ENCODE data around the gene DHRS13. TPM values are rescaled to one million over a fixed set of nuclear protein-coding genes. Genes with fewer than 3 reads are reported as not detected.

Gene DHRS13
- total RNA-seq, 1 experiment from 2014 or later, result 28.5 TPM

GRCh38 chr17:28918295-28918694 is 15.4 kb upstream of the DHRS13 start:
- DNase-seq (ENCODE audit: low spot score) (no peak), ATAC-seq (no peak)
- TF ChIP-seq SP1 (CRISPR knock-in tag; conservative IDR thresholded peaks at IDR 0.05) (no peak), PREB (CRISPR knock-in tag; IDR thresholded peaks at IDR 0.05; ENCODE audit: borderline replicate concordance) (no peak), JUN (CRISPR knock-in tag; IDR thresholded peaks at IDR 0.05) (no peak), ZNF263 (CRISPR knock-in tag; IDR thresholded peaks at IDR 0.05; ENCODE audit: low read depth) (no peak), STAT6 (CRISPR knock-in tag; conservative IDR thresholded peaks at IDR 0.05; ENCODE audit: low read depth) (no peak), E2F1 (CRISPR knock-in tag; IDR thresholded peaks at IDR 0.05) (no peak), ELF4 (CRISPR knock-in tag; IDR thresholded peaks at IDR 0.05; ENCODE audit: low read depth) (no peak), SMAD3 (CRISPR knock-in tag; IDR thresholded peaks at IDR 0.05; ENCODE audit: borderline replicate concordance) (no peak), IRF2 (CRISPR knock-in tag; IDR thresholded peaks at IDR 0.05; ENCODE audit: borderline replicate concordance, low read depth) (no peak), ZNF671 (CRISPR knock-in tag; IDR thresholded peaks at IDR 0.05) (no peak), ZMAT4 (CRISPR knock-in tag; IDR thresholded peaks at IDR 0.05) (no peak), ZBTB21 (CRISPR knock-in tag; IDR thresholded peaks at IDR 0.05; ENCODE audit: borderline replicate concordance) (no peak), CREB1 (CRISPR knock-in tag; IDR thresholded peaks at IDR 0.05) (no peak)
- Mint-ChIP-seq H3K4me3 (no peak overlapping the region), H3K4me1 (no peaks in the 10 kb centered on the region), H3K9me3 (no peaks in the 10 kb centered on the region), H3K27me3 (ENCODE audit: low read depth) (no peaks in the 10 kb centered on the region), H3K27ac (no peak overlapping the region), H3K36me3 (peaks cover 86% of the 10 kb centered on the region)
- POLR2A ChIA-PET, result interaction anchor here (0.6 kb wide), 1 partner anchor 169 kb away, joined by 3 read pairs; no protein-coding TSS in a partner anchor
- CTCF ChIA-PET, result interaction anchor here (1.4 to 1.5 kb wide), 2 partner anchors 17 to 199 kb away, joined by 4 read pairs; no protein-coding TSS in a partner anchor

GRCh38 chr17:28917465-28917864 is 14.6 kb upstream of the DHRS13 start:
- ChIA-PET CTCF (interaction anchor here (1.5 to 2.1 kb wide), 3 partner anchors 14 to 198 kb away, joined by 4 to 27 read pairs (median 6); partner anchors contain the start of gene DHRS13), POLR2A (interaction anchor here (0.9 kb wide), 1 partner anchor 21 kb away, joined by 3 read pairs; no protein-coding TSS in a partner anchor)
- Mint-ChIP-seq H3K36me3 (peaks cover 90% of the 10 kb centered on the region), H3K4me3 (no peak overlapping the region), H3K9me3 (no peaks in the 10 kb centered on the region), H3K27ac (0 out of 2 replicates have a peak overlapping the region, but pooled peaks have one; percentile 44), H3K27me3 (ENCODE audit: low read depth) (no peaks in the 10 kb centered on the region), H3K4me1 (no peaks in the 10 kb centered on the region)
- no peak for DNase-seq (ENCODE audit: low spot score)
- ATAC-seq, result no peak
- TF ChIP-seq SP1 (CRISPR knock-in tag; conservative IDR thresholded peaks at IDR 0.05) (no peak), RELA (CRISPR knock-in tag; IDR thresholded peaks at IDR 0.05; ENCODE audit: borderline replicate concordance) (no peak), MLX (CRISPR knock-in tag; IDR thresholded peaks at IDR 0.05) (no peak), EMX1 (CRISPR knock-in tag; IDR thresholded peaks at IDR 0.05) (no peak), HMGXB4 (CRISPR knock-in tag; IDR thresholded peaks at IDR 0.05) (no peak)
